ENCODE data around the gene CACNB4. TPM values are rescaled to one million over a fixed set of nuclear protein-coding genes. Genes with fewer than 3 reads are reported as not detected.
A peak's percentile ranks its signal among the peaks of the same experiment; 100 is the strongest.

Gene CACNB4
- total and polyA plus RNA-seq, 2 of the 4 experiments (the other 2 are of a cell fraction) = 0.12 to 0.36 TPM

GRCh38 chr2:152038441-152038958, 60.3 kb downstream of the CACNB4 start:
- H3K14ac ChIP-seq (replicated peaks; ENCODE audit: low read depth, low read length) = no peak overlapping the region
- no peak overlapping the region for H3K4me2 ChIP-seq (ENCODE audit: low read depth, low read length)
- H3K18ac ChIP-seq (ENCODE audit: low read depth, low read length) = no peak overlapping the region
- H3K27ac ChIP-seq (ENCODE audit: insufficient read depth, low read length) = no peak overlapping the region
- ATAC-seq (ENCODE audit: low read depth) (no peak), DNase-seq (no peak)
- BruUV-seq (replicated peaks) = no TSS peak
- no peak overlapping the region for H4K5ac ChIP-seq (ENCODE audit: low read depth, low read length)
- no CpG with 5 or more reads among the region's 5 CpGs for WGBS, 2 experiments (ENCODE audit: extremely low coverage in 2 of 2, insufficient read length in 1 of 2)
- in situ Hi-C loops (cut with MboI; ENCODE audit: low sequenced_read_pairs) = loop anchor here (10.0 kb wide), 1 partner anchor 596 kb away; no protein-coding TSS in a partner anchor
- no peaks in the 10 kb centered on the region for H3K9me1 ChIP-seq (ENCODE audit: insufficient read depth, low read length)
- H3K79me1 ChIP-seq (ENCODE audit: low read depth in 1 of 2, low read length in 2 of 2) = no peaks in the 10 kb centered on the region
- H4K91ac ChIP-seq (ENCODE audit: insufficient read depth, low read depth, low read length) = no peak overlapping the region
- peak overlapping the region; percentile 48 for H2AFZ ChIP-seq (replicated peaks; ENCODE audit: low read length, poor library complexity)
- no peak overlapping the region for H4K8ac ChIP-seq (ENCODE audit: low read depth in 2 of 2, low read length in 2 of 2)
- no peak overlapping the region for H2BK20ac ChIP-seq (ENCODE audit: low read depth, low read length)
- no peak overlapping the region for H3K4ac ChIP-seq (ENCODE audit: low read depth, low read length)
- H2BK5ac ChIP-seq (ENCODE audit: low read depth, low read length, poor library complexity, severe bottlenecking) = no peak overlapping the region
- H2AK5ac ChIP-seq (ENCODE audit: low read depth, low read length) = no peak overlapping the region
- CTCF ChIA-PET = no interaction called here
- H3K4me1 ChIP-seq (ENCODE audit: control insufficient read depth, insufficient read depth, low read length) = no peaks in the 10 kb centered on the region; the same call in 1 of the 2 replicates
- H3K9me3 ChIP-seq (ENCODE audit: control insufficient read depth, insufficient read depth, low read length) = no peaks in the 10 kb centered on the region
- no peak overlapping the region for H3K9ac ChIP-seq (ENCODE audit: low read depth, low read length)
- peaks cover 12% of the 10 kb centered on the region for H3K27me3 ChIP-seq (ENCODE audit: control insufficient read depth, insufficient read depth, low read length)
- H3K4me3 ChIP-seq (ENCODE audit: insufficient read depth, low read depth, low read length) = no peak overlapping the region
- no peaks in the 10 kb centered on the region for H4K20me1 ChIP-seq (ENCODE audit: insufficient read depth, low read length)
- intact Hi-C loops (cut with micrococcal nuclease) = loop anchor here (10.0 kb wide), 1 partner anchor 1476 kb away; no protein-coding TSS in a partner anchor
- no peak overlapping the region for H3K56ac ChIP-seq (ENCODE audit: extremely low read depth, insufficient read depth, low read length)
- H2BK15ac ChIP-seq (ENCODE audit: low read depth, low read length) = no peak overlapping the region
- H2AK9ac ChIP-seq (replicated peaks; ENCODE audit: low read depth, low read length, poor library complexity) = no peak overlapping the region
- no peaks in the 10 kb centered on the region for H3K36me3 ChIP-seq (ENCODE audit: control insufficient read depth, insufficient read depth, low read length)
- no peak overlapping the region for H2BK120ac ChIP-seq (ENCODE audit: low read depth, low read length)
- dilution Hi-C loops (cut with HindIII; ENCODE audit: low sequenced_read_pairs, unreplicated experiment) = no loop called here
- TF ChIP-seq RCOR1 (IDR thresholded peaks at IDR 0.05; ENCODE audit: insufficient replicate concordance, low read length) = no peak
- TF ChIP-seq MXI1 (IDR thresholded peaks at IDR 0.05; ENCODE audit: borderline replicate concordance, low read depth, low read length) = no peak
- no peak for TF ChIP-seq RAD21 (IDR thresholded peaks at IDR 0.05; ENCODE audit: low read length)
- TF ChIP-seq CTCF (conservative IDR thresholded peaks at IDR 0.05; ENCODE audit: low read depth, low read length) = no peak
- TF ChIP-seq RFX5 (IDR thresholded peaks at IDR 0.05; ENCODE audit: low read depth, low read length) = no peak
- no peak for TF ChIP-seq ELK1 (IDR thresholded peaks at IDR 0.05; ENCODE audit: borderline replicate concordance, low read depth, low read length)
- TF ChIP-seq FOS (IDR thresholded peaks at IDR 0.05; ENCODE audit: low read depth, low read length) = no peak
- no peak for TF ChIP-seq NFE2L2 (IDR thresholded peaks at IDR 0.05; ENCODE audit: low read depth, low read length)
- no peak for TF ChIP-seq BHLHE40 (IDR thresholded peaks at IDR 0.05; ENCODE audit: low read depth, low read length)
- TF ChIP-seq MAFK (IDR thresholded peaks at IDR 0.05; ENCODE audit: low read depth, low read length) = no peak
- TF ChIP-seq MAZ (IDR thresholded peaks at IDR 0.05; ENCODE audit: borderline replicate concordance, low read depth, low read length) = no peak
- H3K23ac ChIP-seq (ENCODE audit: low read depth, low read length) = no peak overlapping the region
- POLR2A ChIA-PET (ENCODE audit: unreplicated experiment) = no interaction called here
